Activated CD4-positive, alpha-beta memory T cell treated with anti-CD3 and anti-CD28 coated beads, Interleukin-2, amount 10 ng/mL, durations not matched to agents 7 days and 5 days (primary cell): Measurements from ENCODE around the gene GPR156. TPM values are rescaled to one million over a fixed set of nuclear protein-coding genes. Genes with fewer than 3 reads are reported as not detected.

Source experiments
- total RNA-seq, 2 experiments: library from RNA; stranded (reverse); gene quantifications; one replicate each; pipeline ENCODE4 v1.2.3, GENCODE V29; 2021

GPR156 gene
- total RNA-seq, 2 experiments from 2014 or later: not detected

Other genes with a start within 250 kb of the GPR156 start
- gene GSK3B, start 190.8 kb downstream of the GPR156 start, total RNA-seq: 10 to 100 TPM; 35.6 to 37.2 TPM
- gene LRRC58, start 64.1 kb upstream of the GPR156 start, total RNA-seq: 10 to 100 TPM; 23.2 to 24.8 TPM
- under 1 TPM; 0.30 to 0.35 TPM for gene FSTL1, start 165.8 kb upstream of the GPR156 start, total RNA-seq